GM18505 (cell line): ENCODE data around the gene CSRP2.

Experiments
- ATAC-seq: cut with Tn5 transposase; IDR thresholded peaks from one replicate; pipeline ENCODE4 v1.9.1; 2021; ENCODE audit not compliant: unreplicated experiment
- POLR2A ChIP-seq: IDR thresholded peaks from 4 replicates; pipeline ENCODE4 v1.6.1; 2011; ENCODE audit warnings: borderline replicate concordance; ENCODE audit not compliant: insufficient read depth, insufficient read length; ENCODE audit errors: extremely low read depth

The CSRP2 gene

DNA sequence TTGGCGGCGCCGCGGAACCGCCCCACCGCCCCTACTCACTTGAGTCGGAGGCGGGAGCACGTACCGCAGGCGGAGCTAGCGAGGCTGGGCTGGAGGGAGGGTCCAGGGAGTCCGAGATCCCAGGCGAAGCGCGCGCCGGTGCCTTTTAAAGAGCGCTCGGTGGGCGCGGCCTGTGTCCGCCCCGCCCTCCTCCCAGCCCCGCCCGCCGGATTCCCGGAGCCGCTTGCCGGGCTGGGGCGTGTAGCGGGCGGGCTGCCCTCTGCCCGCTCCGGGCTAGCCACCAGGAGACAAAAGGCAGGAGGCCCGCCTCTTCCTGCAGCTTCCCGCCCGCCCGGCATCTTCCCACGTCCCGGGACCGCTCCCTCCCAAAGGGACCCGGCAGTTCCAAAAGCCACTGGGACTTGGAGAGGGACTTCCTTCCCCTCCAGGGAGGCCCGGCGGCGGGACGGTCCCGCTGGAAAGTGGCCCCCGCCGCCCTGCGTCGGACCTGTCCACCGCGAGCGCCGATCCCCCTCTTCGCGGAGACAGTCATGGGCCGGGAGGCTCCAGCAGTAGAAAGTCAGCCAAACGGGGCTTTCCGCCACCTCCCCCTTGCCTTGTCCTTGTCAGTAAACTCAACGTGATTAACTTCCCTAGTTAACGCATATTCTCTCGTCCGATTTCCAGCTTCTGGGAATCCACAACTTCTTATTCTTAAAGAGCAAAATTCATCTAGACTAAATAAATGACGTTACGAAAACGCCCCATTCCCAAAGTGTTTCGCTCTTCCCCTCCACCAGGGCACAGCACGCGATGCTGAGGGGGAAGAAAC lies at the start of gene CSRP2:
Gene CSRP2 (minus strand): TSS at position 121 of the 811 bp plus-strand sequence. CDS start 12,759 bp downstream, outside the sequence.
- peak; percentile 92 for ATAC-seq
- no peak for TF ChIP-seq POLR2A

DNA sequence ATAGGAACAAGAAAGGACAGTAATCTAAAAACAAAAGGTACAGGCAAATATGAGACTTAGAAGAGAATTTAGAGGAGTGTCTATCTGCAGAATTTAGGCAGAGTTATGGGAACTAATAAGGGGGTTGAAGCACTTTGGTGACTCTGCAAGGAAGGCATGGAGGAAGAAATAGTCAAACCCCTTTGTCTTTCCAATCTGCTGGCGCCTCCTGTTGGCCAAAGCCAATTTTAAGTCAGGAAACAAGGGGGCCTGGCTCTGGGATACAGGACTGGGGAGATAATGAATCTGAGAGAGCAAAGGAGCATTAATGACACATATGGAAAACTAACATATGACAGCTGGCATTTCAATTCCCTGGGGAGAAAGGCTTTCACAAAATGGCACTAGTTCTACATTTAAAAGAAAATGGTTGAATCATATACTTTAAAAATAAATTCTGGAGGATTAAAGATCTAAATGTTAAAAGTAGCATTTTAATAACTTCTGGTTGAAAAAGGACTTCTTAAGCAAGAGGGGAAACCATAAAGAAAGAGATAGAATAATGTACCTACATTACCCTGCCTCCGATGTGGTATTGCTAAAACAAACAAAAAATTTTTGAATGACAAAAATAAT lies 48.5 kb upstream of the CSRP2 start:
- ATAC-seq: no peak
- no peak for TF ChIP-seq POLR2A

DNA sequence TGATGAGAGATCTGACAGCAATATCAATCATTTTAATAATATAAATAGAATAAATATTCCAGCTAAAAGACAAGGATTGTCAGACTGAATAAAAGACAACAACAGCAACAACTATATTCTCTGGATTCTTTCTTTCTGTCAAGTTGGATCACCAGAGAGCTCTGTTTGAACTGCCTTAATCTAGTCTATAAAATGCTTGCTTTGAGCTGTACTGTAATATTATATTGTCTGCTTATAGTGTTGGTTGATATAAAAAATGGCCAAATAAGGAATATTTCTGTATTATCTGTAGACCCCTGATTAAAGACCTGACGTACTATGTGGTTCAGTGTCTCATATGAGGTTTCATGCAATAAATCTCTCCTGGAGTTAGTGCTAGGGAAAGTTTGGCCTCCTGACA lies 46.3 kb upstream of the CSRP2 start:
- ATAC-seq: no peak
- TF ChIP-seq POLR2A: no peak

DNA sequence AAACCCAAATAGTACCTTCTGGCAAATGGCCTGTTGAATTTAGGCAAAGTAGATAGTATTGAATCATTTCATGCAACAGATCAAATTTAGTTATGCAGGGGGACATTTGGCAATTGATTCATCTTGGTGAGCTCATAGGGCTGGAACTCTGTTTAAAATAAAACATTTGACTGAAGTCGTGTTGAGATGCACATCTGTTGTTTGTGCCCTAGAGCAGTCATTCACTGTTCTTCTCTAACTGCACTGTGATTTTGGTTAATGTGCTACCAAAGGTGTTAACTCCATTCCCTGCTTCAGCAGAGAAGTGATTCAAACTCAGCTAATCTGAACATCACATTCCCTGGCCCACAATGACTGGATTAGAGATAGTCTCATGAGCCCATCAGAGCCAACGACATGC lies 44.0 kb upstream of the CSRP2 start:
- TF ChIP-seq POLR2A: no peak
- no peak for ATAC-seq

DNA sequence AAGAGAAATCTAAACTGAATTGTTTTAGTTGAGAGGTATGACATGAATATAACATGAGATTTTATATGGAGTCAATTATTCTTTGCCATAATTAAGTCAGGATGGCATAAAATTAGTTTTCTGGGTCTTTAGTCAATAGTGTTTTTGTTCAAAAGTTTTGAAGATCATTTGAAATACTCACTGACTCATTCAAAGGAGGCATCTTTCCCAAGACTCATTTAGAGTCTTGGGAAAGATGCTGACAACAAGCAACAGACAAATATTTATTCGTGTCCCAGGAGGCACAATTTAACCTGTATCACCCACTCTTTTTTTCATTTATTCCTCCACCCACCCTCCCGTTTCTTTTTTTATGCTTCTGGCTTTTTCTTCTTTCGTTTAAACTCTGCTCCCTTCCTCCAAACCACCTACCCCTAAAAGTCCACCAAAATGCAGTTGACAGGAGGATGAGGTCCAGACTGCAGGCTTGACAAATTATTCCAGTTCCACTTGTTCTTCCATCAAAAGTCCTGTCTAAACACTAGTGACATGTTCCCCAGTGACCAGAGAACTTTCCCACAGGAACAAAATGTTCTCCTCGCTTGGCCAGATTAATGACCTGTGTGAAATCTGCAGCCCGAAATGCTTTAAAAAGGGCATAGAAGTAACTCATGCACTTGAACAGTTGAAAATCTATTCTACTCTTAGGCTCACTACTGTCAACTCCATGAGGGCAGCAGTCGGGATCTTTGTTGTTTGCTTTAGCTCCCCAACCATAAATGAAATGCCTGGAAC lies 43.3 kb upstream of the CSRP2 start:
- no peak for TF ChIP-seq POLR2A
- no peak for ATAC-seq

DNA sequence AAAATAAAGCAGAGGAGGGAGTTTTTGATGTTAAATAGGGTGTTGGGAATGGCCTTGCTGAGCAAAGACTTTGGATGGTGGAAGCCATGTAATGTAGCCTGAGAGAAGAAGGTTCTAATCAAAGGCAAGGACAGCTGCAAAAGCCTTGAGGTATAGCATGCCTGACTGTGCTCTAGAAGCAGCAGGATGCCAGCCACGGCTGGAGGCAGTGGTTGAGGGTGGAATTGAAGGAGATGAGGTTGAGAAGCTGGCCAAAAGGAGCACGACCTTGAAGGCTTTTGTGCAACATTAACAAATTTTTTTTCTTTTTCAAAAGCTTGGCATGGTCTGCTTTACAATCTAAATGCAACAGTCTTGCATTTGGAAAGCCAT lies 42.3 kb upstream of the CSRP2 start:
- no peak for TF ChIP-seq POLR2A
- ATAC-seq: no peak

DNA sequence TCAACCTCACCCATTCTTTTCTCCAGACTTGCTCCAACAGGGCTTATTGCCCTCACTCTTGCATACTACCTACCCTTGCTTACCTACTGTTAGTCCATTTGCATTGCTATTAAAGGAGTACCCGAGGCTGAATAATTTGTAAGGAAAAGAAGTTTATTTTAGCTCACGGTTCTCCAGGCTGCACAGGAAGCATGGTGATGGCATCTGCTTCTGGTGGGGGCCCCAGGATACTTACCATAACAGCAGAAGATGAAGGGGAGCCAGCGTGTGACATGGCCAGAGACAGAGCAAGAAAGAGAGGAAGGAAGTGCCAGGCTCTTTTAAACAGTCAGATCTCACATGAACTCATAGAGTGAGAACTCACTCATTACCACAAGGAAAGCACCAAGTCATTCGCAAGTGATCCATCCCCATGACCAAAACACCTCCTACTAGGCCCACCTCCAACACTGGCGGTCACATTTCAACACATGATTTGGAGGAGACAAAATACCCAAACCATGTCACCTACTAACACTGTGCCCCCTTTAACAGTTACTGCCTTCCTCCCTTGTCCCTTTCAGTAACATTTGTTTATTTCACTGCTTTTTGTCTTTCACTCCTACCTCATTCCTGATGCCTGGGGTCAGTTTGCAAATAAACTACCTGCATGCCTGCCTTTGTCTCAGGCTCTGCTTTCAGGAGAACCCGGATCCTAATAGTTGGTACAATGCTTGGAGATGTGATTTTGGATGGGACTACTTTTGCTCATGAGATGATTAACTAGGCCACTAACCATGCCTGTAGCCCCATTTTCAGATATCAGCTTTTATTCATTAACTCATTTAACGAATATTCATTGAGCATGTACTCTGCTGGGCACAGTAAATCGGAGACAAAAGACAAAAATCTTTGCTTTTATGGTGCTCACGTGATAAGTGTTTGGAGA lies 41.6 kb upstream of the CSRP2 start:
- ATAC-seq: no peak
- TF ChIP-seq POLR2A: no peak

DNA sequence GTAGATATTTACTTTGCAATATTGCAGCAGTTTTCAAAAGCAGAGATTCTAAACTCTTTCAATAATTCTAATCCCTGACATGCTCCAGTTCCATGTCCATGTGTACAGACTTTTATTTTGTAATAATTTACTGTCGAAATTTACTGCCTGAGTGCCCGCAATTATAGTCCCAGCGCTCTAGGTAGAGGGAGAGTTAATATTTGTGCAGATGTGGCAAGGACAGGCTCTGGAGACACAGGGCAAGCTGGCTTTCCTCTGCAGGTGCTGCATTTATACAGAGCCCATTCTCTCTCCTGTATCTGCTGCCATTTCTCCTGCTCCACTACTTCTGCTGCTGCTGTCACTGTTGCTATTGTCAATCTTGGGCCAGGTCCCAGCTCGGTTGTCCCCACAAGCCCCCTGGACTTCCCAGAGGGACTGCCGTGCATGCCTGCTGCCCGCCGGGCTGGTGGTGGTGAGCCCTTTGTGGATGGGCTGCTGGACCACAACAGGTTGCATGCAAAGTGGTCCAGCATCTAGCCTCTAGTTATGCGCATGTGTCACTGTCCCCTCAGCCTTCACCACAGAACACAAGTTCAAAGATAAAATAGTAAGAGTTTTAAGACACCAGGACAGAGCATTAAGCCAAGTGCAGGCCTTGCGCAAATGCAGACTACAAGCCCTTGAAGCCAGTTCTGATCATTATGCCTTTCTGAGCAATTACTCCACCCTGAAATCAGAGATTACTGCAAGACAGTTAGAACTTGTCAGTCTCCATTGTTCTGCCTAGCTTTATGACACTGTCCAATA lies 40.8 kb upstream of the CSRP2 start:
- no peak for ATAC-seq
- no peak for TF ChIP-seq POLR2A

DNA sequence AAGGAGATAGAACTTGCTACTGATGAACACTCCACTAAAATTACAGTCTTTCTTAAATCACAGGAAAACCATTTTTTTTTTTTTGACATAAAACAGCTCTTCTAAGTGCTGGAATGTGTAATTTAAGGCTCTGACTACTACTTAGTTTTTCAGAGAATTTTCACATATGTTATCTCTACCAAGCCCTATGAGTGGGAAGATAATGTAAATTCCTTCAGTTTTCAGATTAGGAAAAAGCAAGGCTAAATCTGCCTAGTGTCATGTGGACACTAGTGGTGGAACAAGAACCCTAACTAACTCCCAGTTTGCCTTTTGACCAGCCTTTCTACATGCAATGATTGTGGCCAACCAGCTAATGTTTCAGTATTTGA lies 37.3 kb upstream of the CSRP2 start:
- ATAC-seq: no peak
- TF ChIP-seq POLR2A: no peak

DNA sequence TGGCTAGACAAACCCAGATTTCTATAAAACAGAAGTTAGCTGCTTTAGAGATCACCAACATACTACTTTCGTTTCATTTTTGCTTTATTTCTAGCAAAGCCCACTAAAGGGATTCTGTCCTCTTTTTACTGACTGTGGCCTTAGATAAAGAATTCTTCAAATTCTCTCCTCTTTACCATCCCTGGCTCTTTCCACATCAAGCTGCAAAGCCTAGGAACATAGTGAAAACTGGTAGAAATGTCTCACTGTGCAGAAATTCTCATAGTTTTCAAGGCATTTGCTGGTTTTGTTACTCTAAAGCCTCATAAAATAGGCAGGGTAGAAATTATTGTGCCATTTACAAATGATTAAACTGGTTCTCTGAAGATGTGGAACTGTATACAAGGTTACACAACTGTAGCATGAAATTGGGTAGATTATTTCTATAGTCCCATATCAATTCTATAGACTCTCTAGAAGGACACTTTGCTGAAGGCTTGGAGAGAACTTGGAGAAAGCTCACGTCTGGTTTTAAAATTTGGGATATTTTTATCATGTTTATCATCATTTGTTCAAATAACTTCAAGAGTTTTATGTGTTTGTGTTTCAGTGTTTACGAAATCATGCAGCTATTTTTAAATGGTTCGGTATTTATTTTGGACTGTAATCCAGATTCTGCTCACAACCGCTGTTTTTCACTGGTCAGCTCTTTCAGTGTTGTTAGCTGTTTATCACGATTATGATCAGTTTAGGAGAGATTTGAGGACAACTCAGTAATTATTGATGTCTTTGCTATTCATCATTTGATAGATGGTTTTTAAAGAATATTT lies 36.7 kb upstream of the CSRP2 start:
- no peak for TF ChIP-seq POLR2A
- ATAC-seq: no peak

DNA sequence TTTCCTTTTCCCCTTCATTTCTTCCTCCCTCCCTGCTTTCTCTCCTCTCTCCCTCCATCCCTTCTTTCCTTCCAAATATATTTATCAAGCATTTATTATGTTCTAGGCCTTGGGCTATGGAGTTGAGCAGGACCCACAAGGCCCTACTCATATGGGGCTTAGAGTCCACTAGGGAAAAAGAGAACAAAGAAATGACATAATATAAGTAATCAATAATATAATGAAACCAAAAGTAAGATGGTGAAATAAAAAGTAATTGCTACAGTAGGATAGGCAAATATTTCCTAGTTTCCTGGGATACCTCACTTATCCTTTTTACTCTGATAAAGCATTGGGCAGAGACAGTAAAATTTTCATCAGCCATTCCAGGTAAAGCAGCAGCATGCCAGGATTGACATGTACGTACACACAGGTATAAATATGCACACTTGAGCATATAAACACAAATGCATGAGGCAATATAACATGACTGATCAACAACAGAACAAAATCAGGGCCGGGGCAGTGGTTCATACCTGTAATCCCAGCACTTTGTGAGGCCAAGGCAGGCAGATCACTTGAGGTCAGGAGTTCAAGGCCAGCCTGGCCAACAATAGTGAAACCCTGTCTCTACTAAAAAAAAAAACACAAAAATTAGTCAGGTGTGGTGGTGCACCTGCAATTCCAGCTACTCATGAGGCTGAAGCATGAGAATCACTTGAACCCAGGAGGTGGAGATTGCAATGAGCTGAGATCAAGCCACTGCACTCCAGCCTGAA lies 35.5 kb upstream of the CSRP2 start:
- TF ChIP-seq POLR2A: no peak
- ATAC-seq: no peak

DNA sequence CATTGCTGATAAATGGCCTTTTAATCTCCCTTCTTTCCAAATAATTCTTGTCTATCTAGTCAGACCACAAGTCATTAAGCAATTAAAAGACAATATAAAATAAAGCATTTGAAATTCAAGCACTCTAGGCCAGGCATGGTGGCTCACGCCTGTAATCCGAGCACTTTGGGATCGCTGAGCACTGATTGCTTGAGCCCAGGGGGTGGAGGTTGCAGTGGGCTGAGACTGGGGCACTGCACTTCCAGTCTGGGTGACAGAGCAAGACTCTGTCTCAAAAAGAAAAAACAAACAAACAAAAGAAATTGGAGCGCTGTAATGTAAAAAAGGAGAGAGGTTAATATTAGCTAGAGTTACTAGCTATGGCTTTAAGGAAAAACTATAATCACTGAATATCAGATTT lies 30.5 kb upstream of the CSRP2 start:
- no peak for ATAC-seq
- TF ChIP-seq POLR2A: no peak
